Measurements from ENCODE around the gene PSMA7.

PSMA7 gene

DNA sequence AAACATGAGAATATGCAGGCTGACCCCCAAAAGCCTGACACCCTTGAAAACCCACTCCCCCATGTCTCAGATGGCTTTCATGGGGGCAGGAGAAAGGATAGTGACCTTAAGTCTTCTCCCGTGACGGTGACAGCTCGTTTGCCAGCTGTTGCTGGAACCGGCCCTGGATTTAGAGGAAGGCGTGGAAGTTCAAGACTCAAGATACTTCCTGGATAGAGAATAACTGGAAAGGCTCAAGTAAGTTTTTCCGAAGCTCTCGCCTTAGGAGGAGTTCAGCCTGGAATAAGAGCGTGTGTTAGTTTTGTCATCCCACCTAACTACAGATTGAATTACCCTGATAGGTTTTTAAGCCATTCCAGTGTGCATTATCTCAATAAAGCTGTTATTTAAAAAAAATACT is 28.1 kb upstream of the PSMA7 start:
- no peak for DNase-seq

GRCh38 chr20:62170536-62170935 is 27.3 kb upstream of the PSMA7 start:
- DNase-seq = no peak

- DNase-seq = no peak
Measured at GRCh38 chr20:62168890-62169435, 25.8 kb upstream of the PSMA7 start.

DNA sequence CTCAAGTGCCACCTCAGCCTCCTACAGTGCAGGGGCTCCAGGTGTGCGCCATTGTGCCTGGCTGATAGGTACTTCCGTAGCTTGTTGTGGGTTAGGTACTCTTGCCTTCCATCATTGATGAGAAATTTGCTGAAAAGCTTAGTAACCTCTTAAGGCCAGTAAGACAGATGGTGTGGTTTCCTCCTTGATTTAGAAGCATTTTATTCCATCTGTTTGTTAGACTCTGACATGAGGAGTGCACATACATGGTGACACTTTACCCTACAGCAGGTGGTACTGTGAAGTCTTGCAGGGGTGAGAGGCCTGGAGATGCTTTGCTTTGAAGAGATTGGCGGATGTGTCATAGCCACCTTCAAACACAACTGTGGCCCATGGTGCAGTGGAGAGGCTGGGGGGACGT is 24.9 kb upstream of the PSMA7 start:
- no peak for DNase-seq

GRCh38 chr20:62167474-62167873 is 24.3 kb upstream of the PSMA7 start:
- DNase-seq = no peak

- no peak for DNase-seq
Measured at GRCh38 chr20:62165762-62166399, 22.7 kb upstream of the PSMA7 start.

- no peak for DNase-seq
Measured at GRCh38 chr20:62164879-62165761, 21.9 kb upstream of the PSMA7 start.

DNA sequence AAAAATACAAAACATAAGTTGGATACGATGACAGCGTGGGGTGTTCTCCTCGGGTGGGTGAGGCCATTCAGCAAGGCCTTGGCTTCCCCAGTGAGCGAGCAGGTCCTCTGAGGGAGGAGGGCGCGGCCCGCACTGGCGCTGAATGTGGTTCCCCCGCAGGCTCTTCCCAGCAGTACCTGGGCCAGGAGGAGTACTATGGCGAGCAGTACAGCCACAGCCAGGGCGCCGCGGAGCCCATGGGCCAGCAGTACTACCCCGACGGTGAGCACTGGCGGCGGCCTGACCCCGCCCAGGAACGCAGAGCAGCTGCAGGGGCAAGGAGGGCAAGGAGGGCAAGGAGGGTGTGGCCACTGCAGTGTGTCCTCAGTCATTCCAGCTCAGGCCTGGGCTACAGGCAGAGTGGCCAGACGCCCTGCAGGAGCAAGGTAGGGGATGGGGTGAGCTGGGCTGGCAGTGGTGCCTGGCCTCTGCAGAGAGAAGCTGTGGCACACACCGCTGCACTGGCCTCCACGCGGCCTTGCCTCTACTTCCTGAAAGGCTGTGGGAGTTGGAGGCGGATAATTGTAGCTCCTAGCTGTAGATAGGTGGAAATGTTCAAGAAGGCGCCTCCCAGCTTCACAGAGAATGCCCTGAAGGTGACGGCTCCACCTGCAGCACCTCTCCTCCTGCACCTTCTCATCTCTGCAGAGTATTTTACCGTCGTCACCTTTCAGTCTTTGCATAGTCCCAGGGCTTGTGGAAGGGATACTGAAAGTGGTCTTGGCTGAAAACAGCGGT is 21.0 kb upstream of the PSMA7 start:
- DNase-seq = no peak

DNA sequence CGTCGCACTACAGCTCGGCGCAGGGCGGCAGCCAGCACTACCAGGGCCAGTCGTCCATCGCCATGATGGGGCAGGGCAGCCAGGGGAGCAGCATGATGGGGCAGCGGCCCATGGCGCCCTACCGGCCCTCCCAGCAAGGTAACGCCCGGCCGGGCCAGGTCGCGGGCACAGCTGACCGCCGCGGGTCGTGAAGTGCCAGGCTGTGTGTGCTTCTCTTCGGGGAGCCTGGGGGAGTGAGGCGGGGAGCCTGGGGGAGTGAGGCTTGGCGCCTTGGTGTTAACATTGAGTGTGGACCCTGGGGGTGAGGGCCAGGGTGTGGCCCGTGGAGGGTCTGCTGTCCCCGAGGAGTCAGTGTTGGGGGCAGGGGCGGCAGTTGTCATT is 20.3 kb upstream of the PSMA7 start:
- no peak for DNase-seq

- DNase-seq = no peak
Measured at GRCh38 chr20:62162765-62163484, 19.7 kb upstream of the PSMA7 start.

DNA sequence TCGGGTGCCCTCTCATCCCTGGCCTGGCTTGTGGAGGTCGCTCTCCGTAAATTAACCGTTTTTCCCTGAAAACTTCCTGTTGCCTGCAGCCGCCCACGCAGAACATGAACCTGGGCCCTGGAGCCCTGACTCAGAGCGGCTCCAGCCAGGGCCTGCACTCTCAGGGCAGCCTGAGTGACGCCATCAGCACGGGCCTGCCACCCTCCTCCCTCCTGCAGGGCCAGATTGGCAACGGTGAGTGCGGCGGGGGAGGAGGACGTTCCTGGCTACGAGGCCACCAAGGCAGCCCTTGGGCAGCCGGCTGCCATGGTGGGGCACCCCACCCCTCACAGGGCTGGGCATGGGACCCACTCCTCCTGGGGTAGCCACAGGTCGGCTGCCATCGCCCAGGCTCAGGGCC is 18.2 kb upstream of the PSMA7 start:
- DNase-seq = no peak

- DNase-seq = no peak
Measured at GRCh38 chr20:62160876-62161275, 17.7 kb upstream of the PSMA7 start.

DNA sequence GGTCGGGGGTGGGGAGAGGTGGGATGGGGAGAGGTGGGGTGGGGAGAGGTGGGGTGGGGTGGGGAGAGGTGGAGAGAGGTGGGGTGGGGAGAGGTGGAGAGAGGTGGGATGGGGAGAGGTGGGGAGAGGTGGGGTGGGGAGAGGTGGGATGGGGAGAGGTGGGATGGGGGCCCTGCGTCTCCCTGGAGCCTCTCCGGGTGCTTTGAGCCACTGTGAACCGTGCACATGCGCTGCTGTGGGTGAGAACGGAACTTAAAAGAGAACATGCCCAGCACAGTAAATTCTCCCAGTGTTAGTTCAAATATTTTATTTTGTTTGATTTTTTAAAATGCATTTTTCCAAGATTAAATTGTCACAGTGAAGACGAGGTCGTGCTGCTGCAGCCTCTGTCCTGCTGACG is 17.1 kb upstream of the PSMA7 start:
- DNase-seq = no peak

GRCh38 chr20:62159839-62160238 is 16.6 kb upstream of the PSMA7 start:
- DNase-seq = no peak

GRCh38 chr20:62159052-62159451 is 15.9 kb upstream of the PSMA7 start:
- DNase-seq = no peak

- no peak for DNase-seq
Measured at GRCh38 chr20:62158541-62158940, 15.3 kb upstream of the PSMA7 start.

DNA sequence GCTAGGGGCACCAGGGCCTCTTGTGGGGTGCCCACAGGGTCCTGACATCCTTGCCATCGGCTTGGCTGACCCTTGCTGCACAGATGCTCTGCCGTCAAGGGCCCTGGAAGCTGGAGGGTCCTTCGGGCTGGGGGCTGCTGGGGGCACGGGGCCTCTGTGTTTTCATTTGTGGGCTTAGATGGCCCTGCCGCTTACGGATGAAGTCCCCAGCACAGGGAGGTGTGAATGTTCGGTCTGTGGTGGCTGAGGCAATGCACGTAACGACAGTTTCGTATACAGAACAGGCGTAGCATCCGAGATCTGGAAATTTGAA is 14.8 kb upstream of the PSMA7 start:
- no peak for DNase-seq

DNA sequence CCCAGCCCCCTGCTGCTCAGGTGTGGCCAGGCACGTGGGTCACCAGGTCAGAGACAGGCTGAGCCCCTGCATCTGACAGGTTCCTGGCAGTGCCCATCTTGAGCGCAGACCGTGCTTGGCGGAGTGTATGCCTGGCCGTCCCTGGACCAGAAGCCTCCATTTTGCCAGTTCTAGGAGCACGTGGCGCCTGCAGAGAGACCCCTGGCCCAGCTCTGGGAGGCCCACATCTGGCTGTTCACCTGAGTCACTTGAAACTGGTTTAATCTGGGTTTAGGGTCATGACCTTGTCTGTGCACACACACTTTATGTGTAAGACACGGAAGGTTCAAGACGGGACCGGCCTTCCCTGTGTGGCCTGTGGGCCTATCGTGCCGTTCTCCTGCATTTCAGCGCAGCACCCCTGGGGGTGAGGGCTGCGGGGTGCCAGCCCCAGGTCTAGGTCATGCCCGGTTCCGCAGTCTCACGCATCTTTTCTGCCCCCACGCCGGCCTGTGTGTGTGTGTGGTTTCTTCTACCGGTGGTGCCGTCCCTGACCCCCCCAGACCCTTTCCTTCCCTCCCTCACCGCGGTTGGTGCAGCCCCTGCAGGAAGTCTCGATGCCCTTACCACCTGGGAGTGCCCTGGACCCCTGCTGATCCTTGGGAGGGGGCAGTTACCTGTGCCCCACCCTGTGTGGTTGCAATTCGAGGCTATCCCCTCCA is 14.3 kb upstream of the PSMA7 start:
- DNase-seq = no peak

DNA sequence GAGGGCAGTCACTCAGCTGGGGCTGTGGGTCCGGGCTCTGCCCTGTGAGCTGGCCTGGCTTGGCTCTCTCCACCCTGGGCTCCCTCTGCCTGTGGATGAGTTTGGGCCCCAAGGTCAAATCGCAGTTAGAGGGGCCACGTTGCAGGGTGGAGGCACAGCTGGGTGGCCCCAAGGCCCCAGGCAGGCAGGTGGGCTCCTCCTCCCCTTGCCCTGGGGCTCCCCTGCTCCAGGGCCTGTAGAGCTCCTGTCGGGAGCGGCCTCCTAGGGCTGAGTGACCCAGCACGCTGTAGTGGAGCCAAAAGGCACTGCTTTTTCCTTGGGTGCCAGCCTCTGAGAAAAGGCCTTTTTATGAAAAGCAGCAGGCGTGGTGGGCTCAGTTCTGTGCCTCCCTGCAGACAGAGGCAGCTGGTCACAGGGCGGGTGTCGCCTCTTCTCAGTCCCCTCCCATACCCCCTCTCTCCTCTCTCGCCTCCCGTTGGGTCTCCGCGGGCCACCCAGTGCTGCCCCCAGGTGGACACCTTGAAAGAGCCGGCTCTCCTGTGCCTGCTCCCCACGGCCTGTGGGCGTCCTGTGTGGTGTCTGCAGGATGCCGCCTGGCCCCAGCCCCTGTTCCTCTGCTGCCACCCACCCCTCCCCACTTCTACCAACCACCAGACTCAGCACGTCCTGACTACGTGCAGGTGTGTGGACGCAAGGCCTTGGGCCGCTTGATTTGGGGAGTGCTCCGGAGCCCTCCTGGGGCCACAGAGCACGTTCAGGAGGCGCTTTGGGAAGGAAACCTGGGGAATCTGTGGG is 13.6 kb upstream of the PSMA7 start:
- no peak for DNase-seq

DNA sequence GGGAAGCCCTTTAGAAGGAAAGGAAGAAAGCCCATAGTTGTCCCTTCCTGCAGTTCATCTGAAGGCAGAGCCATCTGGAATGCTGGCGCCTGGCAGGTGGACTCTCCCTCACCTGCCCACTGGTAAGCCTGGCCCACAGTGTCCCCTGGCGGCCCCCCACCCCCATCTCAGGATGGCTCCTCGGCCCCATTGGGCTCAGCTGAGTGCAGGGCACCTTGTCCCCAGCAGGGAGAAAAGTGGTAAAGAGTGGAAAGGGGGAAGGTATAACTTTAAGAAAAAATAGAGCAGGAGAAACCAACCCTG is 13.0 kb upstream of the PSMA7 start:
- no peak for DNase-seq

GRCh38 chr20:62155428-62156253 is 12.4 kb upstream of the PSMA7 start:
- no peak for DNase-seq

Data from kidney glomerular epithelial cell (primary cell).